ELR (cell line): ENCODE data around the gene TRA2B.

Source experiments
- DNase-seq: peaks from one replicate; pipeline ENCODE4 v3.0.0-alpha.2; 2015; ENCODE audit warnings: low read depth

Gene TRA2B

GRCh38 chr3:185950728-185951127 is 12.9 kb upstream of the TRA2B start:
- no peak for DNase-seq

- no peak for DNase-seq
These were observed 11.7 kb upstream of the TRA2B start for GRCh38 chr3:185949515-185949914.

- no peak for DNase-seq
These were observed 10.5 kb upstream of the TRA2B start for GRCh38 chr3:185948292-185948691.

- DNase-seq, result no peak
These were observed 5.9 kb upstream of the TRA2B start for GRCh38 chr3:185943760-185944106.

GRCh38 chr3:185942907-185943759 is 5.3 kb upstream of the TRA2B start:
- DNase-seq, result peak; percentile 78

GRCh38 chr3:185942396-185942795 is 4.6 kb upstream of the TRA2B start:
- no peak for DNase-seq

GRCh38 chr3:185940951-185941350 is 3.1 kb upstream of the TRA2B start:
- DNase-seq, result no peak

- peak; percentile 29 for DNase-seq
These were observed 1.9 kb upstream of the TRA2B start for GRCh38 chr3:185939721-185940120.

GRCh38 chr3:185936814-185937688 is 763 bp downstream of the TRA2B start:
- DNase-seq, result peak; percentile 91

GRCh38 chr3:185936273-185936629 is 1.6 kb downstream of the TRA2B start:
- no peak for DNase-seq

GRCh38 chr3:185935465-185936272 is 2.1 kb downstream of the TRA2B start:
- DNase-seq, result peak; percentile 56

- DNase-seq, result peak; percentile 58
These were observed 2.9 kb downstream of the TRA2B start for GRCh38 chr3:185934767-185935464.

GRCh38 chr3:185934174-185934557 is 3.6 kb downstream of the TRA2B start:
- DNase-seq, result peak; percentile 29

GRCh38 chr3:185933374-185934173 is 4.2 kb downstream of the TRA2B start:
- no peak for DNase-seq

GRCh38 chr3:185931777-185932612 is 5.8 kb downstream of the TRA2B start:
- no peak for DNase-seq

- DNase-seq, result peak; percentile 61
These were observed 7.3 kb downstream of the TRA2B start for GRCh38 chr3:185930393-185931107.

- DNase-seq, result peak; percentile 81
These were observed 8.3 kb downstream of the TRA2B start for GRCh38 chr3:185929192-185930151.

GRCh38 chr3:185928496-185928895 is 9.3 kb downstream of the TRA2B start:
- no peak for DNase-seq
